HG03103 (cell line): ENCODE results near the gene IL1RL2.

Experiments used
- ATAC-seq: cut with Tn5 transposase; IDR thresholded peaks from one replicate; pipeline ENCODE4 v1.9.1; 2021; ENCODE audit warnings: low read depth; ENCODE audit not compliant: unreplicated experiment

IL1RL2 gene

GRCh38 chr2:102261467-102262135 lies 74.8 kb downstream of the IL1RL2 start:
- ATAC-seq, result no peak

- ATAC-seq, result no peak
These were observed 75.7 kb downstream of the IL1RL2 start for GRCh38 chr2:102262216-102263129.

- no peak for ATAC-seq
These were observed 78.1 kb downstream of the IL1RL2 start for GRCh38 chr2:102264952-102265351.

- no peak for ATAC-seq
These were observed 79.4 kb downstream of the IL1RL2 start for GRCh38 chr2:102266204-102266603.

GRCh38 chr2:102267774-102268173 lies 81.0 kb downstream of the IL1RL2 start:
- no peak for ATAC-seq

- ATAC-seq, result no peak
These were observed 81.8 kb downstream of the IL1RL2 start for GRCh38 chr2:102268510-102269199.

- no peak for ATAC-seq
These were observed 82.3 kb downstream of the IL1RL2 start for GRCh38 chr2:102269200-102269524.

- no peak for ATAC-seq
These were observed 85.0 kb downstream of the IL1RL2 start for GRCh38 chr2:102271844-102272243.

GRCh38 chr2:102273619-102274211 lies 86.9 kb downstream of the IL1RL2 start:
- ATAC-seq, result no peak

GRCh38 chr2:102276549-102277201 lies 89.9 kb downstream of the IL1RL2 start:
- no peak for ATAC-seq

- ATAC-seq, result no peak
These were observed 90.4 kb downstream of the IL1RL2 start for GRCh38 chr2:102277202-102277700.

GRCh38 chr2:102278720-102279390 lies 92.0 kb downstream of the IL1RL2 start:
- no peak for ATAC-seq

- no peak for ATAC-seq
These were observed 92.5 kb downstream of the IL1RL2 start for GRCh38 chr2:102279391-102279735.

- no peak for ATAC-seq
These were observed 95.9 kb downstream of the IL1RL2 start for GRCh38 chr2:102282678-102283091.

GRCh38 chr2:102283996-102284395 lies 97.2 kb downstream of the IL1RL2 start:
- no peak for ATAC-seq

GRCh38 chr2:102284611-102285010 lies 97.8 kb downstream of the IL1RL2 start:
- no peak for ATAC-seq

GRCh38 chr2:102285368-102285767 lies 98.5 kb downstream of the IL1RL2 start:
- no peak for ATAC-seq

GRCh38 chr2:102286041-102286440 lies 99.2 kb downstream of the IL1RL2 start:
- no peak for ATAC-seq

- no peak for ATAC-seq
These were observed 102.3 kb downstream of the IL1RL2 start for GRCh38 chr2:102289129-102289528.
